ENCODE measurements around the gene PIGW.

The PIGW gene

DNA sequence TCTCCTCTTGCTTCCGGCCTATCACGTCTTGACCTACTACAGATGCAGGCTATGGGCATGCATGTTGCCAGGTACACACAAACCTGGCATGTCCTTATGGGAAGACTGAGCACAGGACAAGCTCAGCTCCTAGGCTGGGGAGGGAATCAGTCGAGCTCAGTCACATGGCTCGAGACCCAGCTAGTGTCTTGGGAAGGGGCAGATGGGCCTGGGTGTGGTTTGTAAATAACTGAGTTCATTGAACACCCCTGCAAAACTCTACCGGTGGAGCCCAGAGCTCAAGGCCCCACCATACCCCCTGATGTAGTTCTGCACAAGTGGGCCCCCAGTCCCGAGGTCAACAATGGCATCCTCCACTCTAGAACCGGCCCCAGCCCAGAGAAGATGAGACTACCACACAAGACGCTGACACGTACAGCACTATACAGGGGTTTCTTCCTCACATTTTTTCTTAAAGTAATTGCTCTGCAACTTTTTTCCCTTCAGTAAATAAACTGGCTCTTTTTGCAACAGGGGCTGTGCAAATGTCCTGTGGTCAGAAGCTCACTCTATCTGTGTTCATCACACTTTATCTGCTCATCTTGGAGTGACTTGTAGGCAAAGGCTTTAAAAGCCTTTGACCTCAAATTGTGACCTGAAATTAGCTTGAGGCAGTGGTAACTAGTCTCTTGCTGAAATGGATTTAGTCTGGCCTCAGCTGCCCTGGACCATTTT lies 25.4 kb upstream of the PIGW start:
- DNase-seq: no peak

DNA sequence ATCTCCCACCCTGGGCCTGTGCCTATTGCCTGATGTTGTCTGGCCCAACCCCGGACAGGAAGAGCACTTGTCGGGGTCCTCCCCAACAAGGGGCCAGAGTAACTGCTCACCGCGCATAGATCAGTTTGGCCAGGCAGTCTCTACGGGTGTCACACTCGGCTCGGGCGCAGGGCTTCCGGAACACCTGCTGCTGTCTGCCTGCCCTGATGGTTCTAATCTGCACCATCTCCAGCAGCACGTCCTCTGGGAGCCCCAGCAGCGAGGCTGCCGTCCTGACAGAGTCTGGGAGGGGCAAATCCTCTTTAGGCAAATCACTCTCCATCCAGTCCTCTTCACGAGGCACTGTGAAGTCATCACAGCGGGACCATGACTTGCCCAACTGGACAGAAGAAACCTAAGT lies 24.2 kb upstream of the PIGW start:
- DNase-seq: no peak

DNA sequence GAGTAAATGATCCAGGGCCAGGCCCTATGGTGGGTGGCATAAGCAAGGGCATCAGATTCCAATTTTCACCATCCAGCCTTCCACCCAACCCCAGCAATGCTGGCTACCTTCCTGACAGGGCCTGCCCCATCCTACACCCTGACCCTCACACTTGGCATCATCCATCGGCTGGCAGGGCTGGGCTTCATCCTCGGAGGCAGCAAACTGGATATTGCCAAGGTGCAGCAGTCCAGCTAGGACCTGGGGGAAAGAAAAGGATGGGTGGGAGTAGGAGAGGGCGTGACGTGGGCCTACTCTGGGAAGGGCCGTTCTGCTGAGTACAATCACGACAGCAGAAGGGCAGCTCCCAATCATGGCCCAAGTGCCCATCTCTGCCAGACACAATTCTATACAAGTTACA lies 23.6 kb upstream of the PIGW start:
- DNase-seq: no peak

DNA sequence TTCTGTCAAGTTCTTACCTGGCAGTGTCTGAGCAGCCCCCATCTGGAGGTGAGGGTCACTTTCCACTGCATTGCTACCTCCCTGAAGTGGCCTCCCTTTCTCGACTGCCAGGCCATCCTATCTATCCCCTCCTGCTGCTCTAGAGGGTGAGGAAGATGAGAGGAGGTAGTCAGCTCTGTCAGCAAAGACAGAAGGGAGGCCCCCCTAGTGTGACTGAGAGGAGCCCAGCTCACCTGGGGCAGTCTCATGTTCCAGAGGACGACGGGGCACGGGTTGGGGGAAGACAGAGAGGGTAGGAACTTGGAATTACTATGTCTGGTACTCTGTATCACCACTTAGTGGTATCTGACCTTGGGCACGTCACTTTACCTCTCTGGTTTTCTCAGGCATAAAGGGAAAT lies 22.1 kb upstream of the PIGW start:
- no peak for DNase-seq

DNA sequence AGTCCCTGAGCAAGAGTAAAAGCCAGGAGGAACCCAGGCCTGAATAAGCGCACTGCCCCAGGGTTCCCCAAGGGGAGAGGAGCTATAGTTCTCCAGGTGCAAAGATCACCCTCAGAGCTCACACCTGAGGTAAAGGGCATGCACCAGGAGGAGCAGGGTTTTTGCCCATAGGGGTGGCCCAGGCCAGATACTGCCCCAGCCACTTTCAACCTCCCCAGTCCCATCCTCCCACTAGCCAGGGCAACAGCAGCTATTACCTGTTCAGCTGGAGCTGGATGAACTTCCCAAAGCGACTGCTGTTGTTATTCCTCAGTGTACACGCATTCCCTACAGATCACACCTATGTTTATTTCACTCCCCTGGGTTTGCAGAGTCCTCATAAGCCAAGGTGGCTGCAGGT lies 19.9 kb upstream of the PIGW start:
- no peak for DNase-seq

DNA sequence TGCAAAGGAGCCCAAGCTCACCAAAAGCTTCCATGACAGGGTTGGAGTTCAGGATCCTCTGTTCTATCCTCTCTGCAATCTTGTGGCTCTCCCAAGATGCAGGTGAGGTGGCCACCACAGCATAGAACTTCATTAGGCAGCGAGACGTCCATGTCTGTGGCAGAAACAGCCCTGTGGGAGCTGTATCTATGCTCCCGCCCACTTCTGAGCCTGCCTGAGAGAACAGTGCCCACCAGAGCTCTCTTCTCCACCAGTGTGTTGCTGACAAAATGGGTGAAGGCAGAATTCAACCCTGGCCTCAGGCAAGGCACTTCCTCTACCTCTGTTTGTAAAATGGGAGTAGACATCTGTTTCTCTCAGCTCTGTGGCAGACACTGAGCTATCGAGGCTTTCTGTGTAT lies 18.9 kb upstream of the PIGW start:
- DNase-seq: no peak

DNA sequence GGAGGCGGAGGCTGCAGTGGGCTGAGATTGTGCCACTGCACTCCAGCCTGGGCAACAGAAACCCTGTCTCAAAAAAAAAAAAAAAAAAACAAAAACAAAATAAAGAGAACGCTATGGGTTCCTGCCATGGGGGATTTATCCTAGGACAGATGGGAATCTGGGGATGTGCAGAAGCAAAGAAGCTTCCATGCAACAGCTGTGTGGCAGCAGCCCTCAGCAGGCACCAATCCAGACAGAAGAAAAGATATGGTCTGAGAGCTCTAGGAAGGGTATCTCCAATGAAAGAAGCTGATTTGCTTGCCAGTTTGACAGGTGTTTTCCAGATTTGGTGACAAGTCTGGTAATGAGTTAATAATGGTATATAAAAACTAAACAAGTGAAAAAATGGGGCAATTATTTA lies 11.7 kb upstream of the PIGW start:
- DNase-seq: no peak

DNA sequence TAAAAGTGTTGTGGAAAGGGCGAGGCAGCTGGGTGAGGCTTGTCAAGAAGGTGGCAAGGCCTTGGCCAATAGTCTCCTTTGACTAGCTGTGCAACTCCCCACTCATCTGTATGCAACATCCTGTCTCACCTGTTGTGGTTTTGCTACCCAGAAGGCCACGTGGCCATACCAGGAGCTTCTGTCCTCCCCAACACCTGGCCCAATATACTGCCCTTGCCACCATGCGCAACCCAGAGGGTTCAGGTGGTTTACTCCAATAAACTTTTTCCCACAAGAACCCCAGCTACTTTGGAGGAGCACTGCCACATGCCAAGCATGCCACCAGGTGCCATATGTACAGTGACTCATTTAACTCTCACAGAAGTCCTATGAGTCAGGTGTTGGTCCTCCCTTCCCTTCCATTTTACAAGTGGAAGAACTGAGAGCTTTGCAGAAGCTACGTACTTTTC lies 10.3 kb upstream of the PIGW start:
- no peak for DNase-seq

DNA sequence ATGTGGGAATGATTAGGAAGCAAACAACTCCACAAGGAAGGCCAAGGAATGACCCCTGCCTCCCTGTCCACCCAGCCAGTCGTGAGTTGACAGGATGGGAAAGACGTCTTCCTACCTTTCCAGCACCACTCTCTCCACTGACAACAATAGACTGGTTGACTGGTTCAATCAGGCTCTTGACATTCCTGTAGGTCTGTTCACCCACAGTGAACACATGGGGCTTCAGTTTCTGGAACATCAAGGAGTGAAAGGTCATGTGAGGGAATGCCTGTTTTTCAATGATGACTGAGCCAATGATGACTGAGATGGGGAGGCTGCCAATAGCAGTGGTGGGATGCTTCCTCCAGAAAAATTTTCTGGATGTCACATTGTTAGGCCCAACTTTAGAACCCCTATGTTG lies 9.7 kb upstream of the PIGW start:
- no peak for DNase-seq

DNA sequence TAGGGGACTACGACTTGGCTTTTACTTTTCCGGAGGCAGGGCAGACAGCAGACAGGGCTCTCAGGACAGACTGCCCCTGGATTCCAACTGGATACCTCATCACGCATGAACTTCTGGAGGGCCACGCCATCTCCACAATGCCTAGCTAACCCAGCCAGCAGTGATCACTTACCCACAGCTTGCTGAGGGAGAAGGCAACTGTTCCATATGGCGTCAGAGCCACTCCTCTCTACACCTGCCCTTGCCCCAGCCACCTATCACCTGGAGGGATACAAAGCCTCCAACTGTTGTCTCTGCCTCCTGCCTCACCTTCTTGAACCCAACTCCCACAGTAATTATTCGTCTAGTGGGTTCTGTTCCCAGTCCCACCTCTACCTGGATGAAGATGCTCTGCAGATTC lies 8.9 kb upstream of the PIGW start:
- no peak for DNase-seq

DNA sequence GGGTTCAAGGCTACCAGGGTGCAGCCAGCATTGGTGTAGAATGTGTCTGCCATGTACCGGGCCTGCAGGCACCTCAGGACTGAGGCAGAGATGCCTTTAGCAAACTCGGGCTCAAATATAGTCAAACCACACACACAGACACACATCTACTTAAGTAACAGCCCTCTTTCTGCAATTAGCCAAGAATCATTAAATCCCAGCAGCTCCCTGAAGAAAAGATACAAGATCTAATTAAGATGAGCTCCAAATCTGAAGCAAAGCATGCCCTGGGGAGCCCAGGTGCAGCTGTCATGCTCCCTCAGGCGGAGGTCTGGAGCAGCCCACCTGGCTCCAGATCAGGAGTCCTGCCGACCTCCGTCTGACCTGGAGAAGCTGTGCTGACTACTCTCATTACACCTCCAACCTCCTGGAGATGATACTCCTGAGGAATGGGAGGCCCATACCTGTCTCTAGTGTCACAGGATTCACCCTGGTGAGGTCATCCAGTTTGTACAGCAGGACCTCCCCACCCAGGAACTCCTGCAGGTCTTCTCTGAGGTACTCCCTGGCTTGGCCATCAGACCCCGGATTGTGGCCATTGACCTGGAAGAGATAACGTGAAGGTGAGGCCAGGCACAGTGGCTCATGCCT lies 7.1 kb upstream of the PIGW start:
- DNase-seq: no peak

DNA sequence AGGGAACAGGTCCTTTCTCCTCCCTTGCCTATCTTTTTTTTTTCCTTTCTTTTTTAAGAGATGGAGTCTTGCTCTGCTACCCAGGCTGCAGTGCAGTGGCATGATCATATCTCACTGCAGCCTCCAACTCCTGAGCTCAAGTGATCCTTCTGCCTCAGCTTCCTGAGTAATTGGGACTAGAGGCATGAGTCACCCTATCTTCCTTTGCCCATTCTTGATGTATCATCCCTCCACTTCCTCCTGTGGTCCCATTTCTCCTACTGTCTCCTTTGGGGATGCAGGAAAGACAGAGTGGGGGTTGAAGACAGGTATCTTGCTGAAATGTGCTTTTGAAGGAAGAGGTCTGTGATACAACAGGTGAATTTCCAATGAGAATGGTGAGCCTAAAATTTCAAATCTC lies 5.7 kb upstream of the PIGW start:
- no peak for DNase-seq

DNA sequence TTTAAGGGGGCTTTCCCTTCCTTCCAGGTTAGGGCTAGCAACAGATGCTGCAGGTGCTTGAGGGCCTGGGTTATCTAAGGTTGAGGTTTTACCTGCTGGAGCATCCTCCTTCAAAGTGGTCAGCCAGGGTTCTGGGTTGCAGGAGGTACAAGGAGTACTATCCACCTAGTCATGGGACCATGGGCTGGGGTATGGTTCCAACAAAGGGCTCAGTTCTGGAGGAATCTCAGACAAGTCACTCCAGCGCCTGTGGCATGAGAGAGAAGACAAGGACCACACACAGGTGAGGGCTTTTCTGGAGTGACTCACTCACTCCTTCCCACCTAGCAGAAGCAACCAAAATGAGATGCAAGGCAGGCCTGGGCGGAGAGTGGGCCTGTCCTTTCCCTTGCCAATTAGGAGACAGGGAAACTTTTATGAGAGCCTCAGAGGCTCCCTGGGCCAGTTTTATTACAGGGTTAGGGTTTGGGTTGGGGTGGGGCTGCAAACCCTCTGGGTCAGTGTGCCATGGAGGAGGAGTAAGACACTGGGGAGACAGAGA lies 2.3 kb upstream of the PIGW start:
- DNase-seq: no peak

DNA sequence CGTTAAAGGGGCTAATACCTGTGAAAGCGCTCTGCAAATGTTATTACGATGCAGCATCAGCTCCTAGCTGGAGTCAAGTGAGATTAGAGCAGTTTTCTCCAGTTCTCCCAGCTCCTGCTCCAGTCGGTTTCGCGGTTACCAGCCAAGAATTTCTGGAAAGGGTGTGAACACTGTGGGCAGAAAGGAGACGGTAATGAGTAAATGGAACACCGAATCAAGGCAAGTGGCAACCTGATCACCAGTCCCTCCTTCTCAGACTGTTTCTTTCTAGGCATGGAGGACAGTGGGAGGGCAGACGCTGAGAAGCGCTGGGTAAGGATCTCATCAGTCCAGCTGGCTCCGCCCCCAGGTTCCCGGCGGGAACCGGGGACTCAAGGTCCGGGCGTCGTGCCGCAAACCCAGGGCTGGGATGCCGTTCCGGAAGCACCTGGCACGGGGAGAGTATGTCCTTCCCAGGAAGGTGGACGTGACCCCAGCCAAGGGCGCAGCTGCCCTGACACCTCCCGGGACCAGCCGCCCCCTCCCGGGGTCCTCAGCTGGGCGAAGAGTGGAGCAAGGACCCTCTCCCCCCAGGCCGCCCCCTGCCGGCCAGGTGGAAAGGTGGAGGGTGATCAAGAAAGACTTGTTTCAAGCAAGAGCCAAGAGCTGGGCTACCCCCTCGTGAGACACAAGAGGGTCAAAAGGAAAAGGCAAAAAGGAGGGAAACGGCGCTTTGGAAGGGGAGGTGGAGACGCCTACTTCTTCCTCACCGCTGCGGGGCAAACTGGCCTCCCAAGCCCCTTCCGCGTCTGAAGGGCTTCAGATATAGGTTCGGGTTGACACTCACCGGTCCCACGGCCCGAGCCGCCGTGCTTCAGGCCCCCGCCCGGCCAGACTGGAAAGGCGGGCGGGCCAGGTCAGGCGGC lies 600 bp upstream of the PIGW start:
- peak; percentile 23 for DNase-seq

DNA sequence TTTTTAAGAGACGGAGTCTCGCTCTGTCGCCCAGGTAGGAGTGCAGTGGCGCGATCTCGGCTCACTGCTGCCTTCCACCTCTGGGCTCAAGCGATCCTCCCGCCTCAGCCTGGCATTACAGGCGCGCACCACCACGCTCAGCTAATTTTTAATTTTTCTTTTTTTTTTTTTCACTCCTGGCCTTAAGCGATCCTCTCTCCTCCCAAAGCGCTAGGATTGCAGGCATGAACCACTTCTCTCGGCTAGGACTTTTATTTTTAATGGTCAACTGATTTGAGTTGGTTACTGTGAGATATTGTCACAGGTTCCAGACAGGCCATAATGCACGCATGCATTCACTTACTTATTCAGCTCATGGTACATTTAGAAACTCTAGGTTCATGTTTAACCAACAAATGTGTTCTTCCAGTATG lies 888 bp downstream of the PIGW start:
- DNase-seq: no peak

DNA sequence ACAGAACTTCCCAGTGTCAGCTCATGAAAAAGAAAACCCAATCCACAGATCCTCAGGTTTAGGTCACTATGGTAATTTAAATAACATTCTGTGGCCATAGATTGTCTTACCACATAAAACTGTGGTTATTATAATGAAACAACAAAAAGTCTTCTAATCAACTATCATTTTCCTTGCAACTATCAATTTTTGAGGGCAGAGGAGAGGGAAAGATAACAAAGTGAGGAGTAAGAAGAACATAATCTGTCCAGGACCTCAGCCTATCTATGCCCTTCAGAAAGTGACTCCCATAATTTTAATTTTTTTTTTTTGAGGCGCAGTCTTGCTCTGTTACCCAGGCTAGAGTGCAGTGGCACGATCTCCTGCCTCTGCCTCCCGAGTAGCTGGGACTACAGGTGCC lies 5.9 kb downstream of the PIGW start:
- no peak for DNase-seq

DNA sequence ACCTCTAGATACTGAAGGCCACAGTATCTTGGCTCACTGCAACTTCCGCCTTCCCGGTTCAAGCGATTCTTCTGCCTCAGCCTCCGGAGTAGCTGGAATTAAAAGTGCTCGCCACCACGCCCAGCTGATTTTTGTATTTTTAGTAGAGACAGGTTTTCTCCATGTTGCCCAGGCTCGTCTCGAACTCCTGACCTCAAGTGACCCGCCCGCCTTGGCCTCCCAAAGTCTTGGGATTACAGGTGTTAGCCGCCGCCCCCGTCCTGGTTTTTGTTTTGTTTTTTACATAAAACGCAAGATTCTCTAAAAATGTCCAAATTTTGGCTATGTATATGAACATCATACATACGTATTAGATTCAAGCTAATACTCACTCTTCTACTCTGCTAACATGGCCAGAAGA lies 8.0 kb downstream of the PIGW start:
- DNase-seq: no peak

DNA sequence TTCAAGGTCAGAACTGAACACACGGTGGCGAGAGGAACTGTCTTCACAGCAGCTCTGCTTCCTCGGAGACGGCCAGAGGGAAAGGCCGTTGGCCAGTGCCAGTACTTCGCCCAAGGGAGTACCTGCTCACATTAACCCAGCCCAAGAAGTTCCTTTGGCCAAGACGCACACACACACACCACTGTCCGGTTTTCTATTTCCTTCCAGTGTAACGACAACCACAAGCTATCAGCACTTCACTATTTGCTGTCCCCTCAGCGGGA lies 9.2 kb downstream of the PIGW start:
- DNase-seq: peak; percentile 22

DNA sequence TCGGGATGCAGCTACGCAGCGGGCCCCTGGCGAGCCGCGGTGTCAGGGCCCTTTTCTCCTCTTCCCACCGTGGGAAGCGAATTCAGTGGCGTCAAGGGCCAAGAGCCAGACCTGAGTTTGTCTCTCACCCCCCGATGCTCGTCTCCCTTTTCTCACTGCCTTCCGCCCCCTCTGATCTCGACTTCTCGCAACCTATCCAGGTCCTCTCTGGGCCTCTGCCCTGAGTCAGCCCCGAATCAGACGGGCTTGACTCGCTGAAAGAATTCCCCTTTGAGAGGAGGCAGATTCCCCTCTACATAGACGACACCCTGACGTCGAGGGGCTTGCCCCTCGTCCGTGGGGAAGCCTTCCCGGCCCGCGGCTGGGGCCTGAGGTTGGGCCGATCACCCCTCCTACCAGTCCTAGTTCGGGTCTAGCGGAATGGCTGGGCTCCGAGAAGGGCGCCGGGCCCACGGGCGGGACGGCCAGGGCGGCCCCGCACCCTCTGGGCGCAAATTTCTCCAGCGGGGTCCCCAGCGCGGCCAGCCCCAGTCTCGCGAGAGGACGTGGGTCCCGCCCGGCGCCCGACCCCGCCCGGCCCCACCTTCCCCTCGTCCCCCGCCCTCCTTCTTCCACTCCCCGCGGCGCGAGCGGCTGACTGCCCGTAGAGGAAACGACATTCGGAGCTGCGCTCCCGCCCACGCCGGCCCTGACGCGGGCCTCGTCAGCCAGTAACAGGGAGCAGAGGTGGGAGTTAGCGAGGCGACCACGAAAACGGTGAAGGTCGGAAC lies 9.7 kb downstream of the PIGW start, which contains the start of gene GGNBP2:
Gene GGNBP2, plus strand, starts transcription at position 613 of the 770 bp plus-strand sequence. CDS start 806 bp downstream, outside the sequence.
- peak; percentile 89 for DNase-seq

DNA sequence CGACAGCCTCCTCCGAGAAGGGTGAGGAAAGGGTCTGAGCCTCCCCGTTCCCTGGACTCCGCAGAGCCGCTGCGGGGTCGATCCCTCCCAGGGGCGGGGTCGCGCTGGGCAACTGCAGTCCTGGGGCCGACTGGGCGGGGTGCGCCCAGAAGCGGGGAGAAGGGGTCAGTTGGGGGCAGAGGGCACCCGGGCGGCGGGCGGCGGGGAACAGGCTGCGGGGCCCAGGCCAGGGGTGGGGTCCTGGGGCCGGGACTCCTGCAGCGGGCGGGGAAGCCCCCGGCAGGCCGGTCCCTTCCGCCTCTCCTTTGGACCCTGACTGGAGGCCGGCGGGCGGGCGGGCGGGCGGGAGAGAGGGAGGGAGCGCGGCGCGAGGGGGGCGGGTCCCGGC lies 10.3 kb downstream of the PIGW start:
- no peak for DNase-seq

DNA sequence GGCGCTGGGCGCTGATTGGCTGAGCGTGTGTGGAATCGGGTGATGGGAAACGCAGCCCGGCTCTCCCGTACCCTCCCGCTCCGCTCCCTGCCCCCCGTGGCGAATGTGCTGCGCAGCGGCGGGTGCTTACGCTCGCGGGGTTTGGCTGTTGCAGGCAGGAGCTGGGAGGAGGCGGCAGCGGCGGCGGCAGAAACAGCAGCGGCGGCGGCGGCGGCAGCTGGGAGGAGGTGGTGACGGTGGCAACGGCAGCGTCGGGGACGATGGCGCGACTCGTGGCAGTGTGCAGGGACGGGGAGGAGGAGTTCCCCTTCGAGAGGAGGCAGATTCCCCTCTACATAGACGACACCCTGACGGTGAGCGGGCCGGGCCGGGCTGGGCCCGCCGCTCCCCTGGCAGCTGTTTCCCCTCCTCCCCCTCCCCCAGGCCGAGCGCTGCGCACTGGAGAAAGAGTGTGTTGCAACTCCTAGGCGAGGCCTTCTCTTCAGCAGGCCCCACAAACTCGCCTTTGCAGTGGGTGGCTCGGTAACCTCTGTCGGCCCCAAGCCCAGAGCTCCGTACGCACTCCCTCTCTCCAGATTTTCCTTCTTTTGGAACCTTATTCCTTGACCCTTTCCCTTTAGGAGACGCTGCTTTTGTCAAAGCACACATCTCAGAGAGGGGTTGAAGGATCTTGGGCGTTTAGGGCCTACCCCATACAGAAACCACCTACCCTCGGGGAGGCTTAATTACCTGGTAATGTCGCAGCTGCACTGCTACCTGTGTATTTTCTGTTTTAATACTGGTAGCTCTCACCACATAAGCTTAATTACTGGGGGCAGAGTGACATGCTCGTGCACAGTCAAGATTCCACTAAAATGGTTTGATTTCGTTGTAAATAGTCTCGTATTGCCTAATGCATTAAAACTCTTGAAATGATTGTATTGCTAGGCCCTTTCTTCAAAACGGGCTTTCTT lies 11.0 kb downstream of the PIGW start:
- peak; percentile 95 for DNase-seq
